GM12872 (cell line): ENCODE measurements around the gene RDH12.

Experiments
- CTCF ChIP-seq: IDR thresholded peaks from 3 replicates; pipeline ENCODE4 v1.5.1; 2011; ENCODE audit warnings: low read depth, mild to moderate bottlenecking, low read length, moderate library complexity; ENCODE audit not compliant: insufficient read depth

RDH12 gene

GRCh38 chr14:67704484-67705089, 2.9 kb downstream of the RDH12 start:
- TF ChIP-seq CTCF: peak; percentile 79

- no peak for TF ChIP-seq CTCF
Measured at GRCh38 chr14:67705211-67705610, 3.5 kb downstream of the RDH12 start.

GRCh38 chr14:67710209-67710608, 8.5 kb downstream of the RDH12 start:
- TF ChIP-seq CTCF: no peak

- TF ChIP-seq CTCF: no peak
Measured at GRCh38 chr14:67717048-67717447, 15.4 kb downstream of the RDH12 start.

GRCh38 chr14:67718265-67718664, 16.6 kb downstream of the RDH12 start:
- TF ChIP-seq CTCF: no peak

- no peak for TF ChIP-seq CTCF
Measured at GRCh38 chr14:67719866-67720265, 18.2 kb downstream of the RDH12 start.

- no peak for TF ChIP-seq CTCF
Measured at GRCh38 chr14:67721875-67722274, 20.2 kb downstream of the RDH12 start.
